Measurements from ENCODE around the gene C5AR2. TPM values are rescaled to one million over a fixed set of nuclear protein-coding genes. Genes with fewer than 3 reads are reported as not detected.

The C5AR2 gene
- polyA plus RNA-seq, 1 of the 3 experiments (the other 2 are of a cell fraction): not detected

- no peak for TF ChIP-seq PBX3 (IDR thresholded peaks at IDR 0.05)
- TF ChIP-seq NFIC (IDR thresholded peaks at IDR 0.05; ENCODE audit: borderline replicate concordance): no peak
- TF ChIP-seq FOSL2 (IDR thresholded peaks at IDR 0.05; ENCODE audit: borderline replicate concordance, low read depth): no peak
- TF ChIP-seq ELF1 (IDR thresholded peaks at IDR 0.05): no peak
- TF ChIP-seq NRF1 (IDR thresholded peaks at IDR 0.05; ENCODE audit: low read depth, low read length): no peak
- TF ChIP-seq RXRA (IDR thresholded peaks at IDR 0.05; ENCODE audit: borderline replicate concordance, low read depth): no peak
- TF ChIP-seq ZBTB33 (IDR thresholded peaks at IDR 0.05; ENCODE audit: borderline replicate concordance, low read depth): no peak
- TF ChIP-seq EZH2phosphoT487 (IDR thresholded peaks at IDR 0.05; ENCODE audit: borderline replicate concordance, low read depth): no peak
- TF ChIP-seq TAF1 (IDR thresholded peaks at IDR 0.05; ENCODE audit: borderline replicate concordance, low read depth, low read length): no peak
These were observed 39.3 kb downstream of the C5AR2 start (continued) for GRCh38 chr19:47371261-47371660.

- no peaks in the 10 kb centered on the region for H3F3A ChIP-seq (replicated peaks; ENCODE audit: insufficient read depth)
- CTCF ChIA-PET: interaction anchor here (4.9 kb wide), 1 partner anchor 24 kb away, joined by 21 read pairs; the partner anchor contains the start of gene DHX34
- 89% methylated on average over 10 of the region's 22 CpGs for WGBS (ENCODE audit: low lambda C conversion rate)
- H2AFZ ChIP-seq (ENCODE audit: low read depth): no peak overlapping the region
- H3K9ac ChIP-seq: no peak overlapping the region
- no peak for TF ChIP-seq IRF3 (IDR thresholded peaks at IDR 0.05; ENCODE audit: low read depth, low read length)
- no peak for TF ChIP-seq FOXJ3 (CRISPR knock-in tag; IDR thresholded peaks at IDR 0.05)
- no peaks in the 10 kb centered on the region for H3K4me1 ChIP-seq (ENCODE audit: control insufficient read depth in 1 of 2, insufficient read depth in 2 of 2, low read depth in 1 of 2, low read length in 1 of 2)
- POLR2A ChIA-PET: no interaction called here
- no peaks in the 10 kb centered on the region; the same call in 1 of the 2 replicates for H3K79me2 ChIP-seq (ENCODE audit: insufficient read depth)
- no peak overlapping the region for H3K4me2 ChIP-seq
- H3K27ac ChIP-seq (ENCODE audit: low read depth in 2 of 2, low read length in 1 of 2): no peak overlapping the region
- H4K20me1 ChIP-seq (ENCODE audit: insufficient read depth): no peaks in the 10 kb centered on the region
- no peak overlapping the region for H3K4me3 ChIP-seq (ENCODE audit: low read depth in 2 of 2, low read length in 1 of 2)
- H3K9me2 ChIP-seq: no peaks in the 10 kb centered on the region
- H3K9me3 ChIP-seq: no peaks in the 10 kb centered on the region
- H3K27me3 ChIP-seq (ENCODE audit: insufficient read depth): no peaks in the 10 kb centered on the region
- H3K36me3 ChIP-seq (replicated peaks in 1 of 2; ENCODE audit: control insufficient read depth in 1 of 2, insufficient read depth in 2 of 2, low read length in 1 of 2): peaks cover 12 to 71% of the 10 kb centered on the region in 2 experiments
- no peak for DNase-seq
These were observed 40.6 kb downstream of the C5AR2 start for GRCh38 chr19:47372603-47373002.

Measured in SK-N-SH (cell line).